B cell (primary cell): Measurements from ENCODE around the gene SUGCT. TPM values are rescaled to one million over a fixed set of nuclear protein-coding genes. Genes with fewer than 3 reads are reported as not detected.
"Not testable (repeated sequence)": the region's sequence is repeated elsewhere in the genome, so short reads cannot be mapped to it uniquely, and the experiment has no call there.

ENCODE experiments used
- ATAC-seq: fragments of 200-7000 bp; cut with Tn5 transposase; one replicate; pipeline ENCODE4 v1.10.0; 2021; ENCODE audit warnings: low read depth, mild to moderate bottlenecking, moderate number of reproducible peaks, moderate library complexity
- CTCF ChIA-PET: fragments of 350-600 bp; sonication (Branson Sonifier 250); formaldehyde crosslinking; loops from one replicate; lab custom pipeline; 2021; ENCODE audit warnings: antibody characterized with exemption, inconsistent platforms; lab: Charles Lee
- POLR2A ChIA-PET: fragments of 350-600 bp; sonication (Branson Sonifier 250); formaldehyde crosslinking; loops from one replicate; lab custom pipeline; 2021; ENCODE audit warnings: antibody characterized with exemption; lab: Charles Lee
- DNase-seq: peaks from one replicate; pipeline ENCODE4 v3.0.0; 2013
- H2AFZ ChIP-seq: 2 replicates; pipeline ENCODE4 v1.6.1; 2012; ENCODE audit warnings: mild to moderate bottlenecking, low read depth, low read length; ENCODE audit not compliant: insufficient read depth, poor library complexity, severe bottlenecking
- H3K27ac ChIP-seq, 2 donors: 1 replicate in 1 of 2; 2 replicates in 1 of 2; pipeline ENCODE4 v1.5.1; 2012 to 2013; ENCODE audit warnings: low read length in 2 of 2, mild to moderate bottlenecking in 2 of 2, moderate library complexity in 1 of 2
- H3K27me3 ChIP-seq, 4 experiments: fragments of 200-600 bp in 1 of 4; sonication (generic) in 1 of 4; replicated peaks in 1 of 4; 1 replicate in 2 of 4; 2 replicates in 2 of 4; pipeline versions ENCODE4 v1.6.1 to v1.7.0; 2013 to 2016; ENCODE audit warnings: low read length in 3 of 4, mild to moderate bottlenecking in 2 of 4, mixed read lengths in 1 of 4, moderate library complexity in 1 of 4; ENCODE audit not compliant: insufficient read depth in 4 of 4, control insufficient read depth in 3 of 4; ENCODE audit errors: control extremely low read depth in 1 of 4
- H3K36me3 ChIP-seq, 2 experiments: replicated peaks in 1 of 2; 1 replicate in 1 of 2; 2 replicates in 1 of 2; pipeline versions ENCODE4 v1.6.1 to v1.7.1; 2013; ENCODE audit warnings: low read length in 1 of 2; ENCODE audit not compliant: insufficient read depth in 2 of 2, control insufficient read depth in 1 of 2; ENCODE audit errors: control extremely low read depth in 1 of 2, extremely low read depth in 1 of 2
- H3K4me1 ChIP-seq, 2 donors: fragments of 200-600 bp in 1 of 2; sonication (generic) in 1 of 2; 1 replicate in 1 of 2; 2 replicates in 1 of 2; pipeline versions ENCODE4 v1.5.1 to v1.6.1; 2013 to 2017; ENCODE audit warnings: low read length in 2 of 2; ENCODE audit not compliant: control insufficient read depth in 2 of 2, insufficient read depth in 2 of 2
- H3K4me2 ChIP-seq: replicated peaks from 2 replicates; pipeline ENCODE3; 2012; ENCODE audit warnings: mild to moderate bottlenecking, low read depth, low read length; ENCODE audit not compliant: poor library complexity, severe bottlenecking
- H3K4me3 ChIP-seq, 5 experiments: fragments of 200-600 bp in 1 of 5; sonication (generic) in 1 of 5; 1 replicate in 3 of 5; 2 replicates in 2 of 5; pipeline versions ENCODE4 v1.5.1 to v1.7.0; 2011 to 2016; ENCODE audit warnings: low read length in 4 of 5, mild to moderate bottlenecking in 4 of 5, low read depth in 2 of 5, control low read depth in 1 of 5, moderate library complexity in 1 of 5; ENCODE audit not compliant: insufficient read depth in 1 of 5; ENCODE audit errors: control extremely low read depth in 1 of 5, extremely low read depth in 1 of 5
- H3K79me2 ChIP-seq: fragments of 200-600 bp; sonication (generic); one replicate; pipeline ENCODE4 v1.6.0; 2016; ENCODE audit warnings: low read length; ENCODE audit not compliant: control insufficient read depth, insufficient read depth
- H3K9ac ChIP-seq: fragments of 200-600 bp; sonication (generic); 2 replicates; pipeline ENCODE4 v1.6.1; 2017; ENCODE audit warnings: mild to moderate bottlenecking, low read length, moderate library complexity
- H3K9me3 ChIP-seq, 3 donors: one replicate each; pipeline versions ENCODE4 v1.6.1 to v1.7.1; 2013; ENCODE audit warnings: low read length in 2 of 3; ENCODE audit not compliant: control insufficient read depth in 2 of 3, insufficient read depth in 1 of 3; ENCODE audit errors: control extremely low read depth in 1 of 3
- H4K20me1 ChIP-seq: 2 replicates; pipeline ENCODE4 v1.6.0; 2012; ENCODE audit warnings: mild to moderate bottlenecking, low read length; ENCODE audit not compliant: insufficient read depth, control insufficient read depth, poor library complexity, severe bottlenecking
- H3K27ac Mint-ChIP-seq: one replicate; pipeline ENCODE4 v1.8.0; 2021; ENCODE audit warnings: mixed read lengths
- H3K27me3 Mint-ChIP-seq: one replicate; pipeline ENCODE4 v1.8.0; 2021; ENCODE audit warnings: mixed read lengths
- H3K4me1 Mint-ChIP-seq: one replicate; pipeline ENCODE4 v1.8.0; 2021; ENCODE audit warnings: mixed read lengths
- H3K4me3 Mint-ChIP-seq: one replicate; pipeline ENCODE4 v1.8.0; 2021; ENCODE audit warnings: mixed read lengths
- H3K9me3 Mint-ChIP-seq: one replicate; pipeline ENCODE4 v1.8.0; 2022; ENCODE audit warnings: mixed read lengths; ENCODE audit not compliant: insufficient read depth
- CTCF ChIP-seq: fragments of 200-600 bp; IDR thresholded peaks from one replicate; pipeline ENCODE4 v1.8.0; 2022; ENCODE audit warnings: antibody characterized with exemption, mild to moderate bottlenecking
- EZH2 ChIP-seq: IDR thresholded peaks from 2 replicates; pipeline ENCODE4 v1.6.1; 2012; ENCODE audit warnings: borderline replicate concordance, low read depth, mild to moderate bottlenecking, moderate library complexity, low read length; ENCODE audit not compliant: insufficient read depth, poor library complexity, severe bottlenecking
- WGBS: methylation state at CpG from one replicate; pipeline ENCODE4 v1.1.5; 2013; ENCODE audit warnings: missing lambda C conversion rate; ENCODE audit not compliant: insufficient coverage; 5-methylcytosine and 5-hydroxymethylcytosine counted together
- intact Hi-C: fragments of 100-400 bp; cut with micrococcal nuclease; formaldehyde crosslinking; loops from one replicate; pipeline ENCODE4 v1.10.0; 2022
- polyA plus RNA-seq: library from polyadenylated mRNA; depleted of rRNA; stranded (reverse); fragments of >200 nt; gene quantifications from 2 replicates; pipeline ENCODE4 v1.2.3, GENCODE V29; 2012
- total RNA-seq, 2 donors: library from RNA; stranded (reverse); fragments of 120-200 nt in 1 of 2; gene quantifications; 1 replicate in 1 of 2; 2 replicates in 1 of 2; pipeline versions ENCODE4 v1.2.3 to v1.2.4, GENCODE V29; 2013 to 2022

Gene SUGCT
- total and polyA plus RNA-seq, 2 donors (not counting 1 experiment from before 2014, with no cell fraction given) = 0.19 to 0.86 TPM

GRCh38 chr7:40138973-40139372 lies 4.2 kb downstream of the SUGCT start:
- ATAC-seq (no peak), DNase-seq (no peak)
- ChIA-PET POLR2A (no interaction called here), CTCF (no interaction called here)
- H3K9me3 ChIP-seq = no peaks in the 10 kb centered on the region
- no peak overlapping the region for H3K4me2 ChIP-seq
- no peaks in the 10 kb centered on the region for H4K20me1 ChIP-seq
- Mint-ChIP-seq H3K4me3 (no peak overlapping the region), H3K27me3 (peaks cover 13% of the 10 kb centered on the region), H3K4me1 (peaks cover 4% of the 10 kb centered on the region), H3K9me3 (no peaks in the 10 kb centered on the region), H3K27ac (no peak overlapping the region)
- intact Hi-C loops = loop anchor here (10.0 kb wide), 1 partner anchor 1234 kb away; the partner anchor contains the start of gene VPS41
- H3K79me2 ChIP-seq = peaks cover 4% of the 10 kb centered on the region
- no peaks in the 10 kb centered on the region for H3K36me3 ChIP-seq
- 94% methylated on average over 2 of the region's 5 CpGs for WGBS
- TF ChIP-seq CTCF = no peak
- no peak for TF ChIP-seq EZH2
- H2AFZ ChIP-seq = no peak overlapping the region
- peaks cover 4 to 6% of the 10 kb centered on the region in 2 donors for H3K4me1 ChIP-seq
- no peak overlapping the region for H3K4me3 ChIP-seq
- no peak overlapping the region for H3K27ac ChIP-seq
- H3K9ac ChIP-seq = no peak overlapping the region
- H3K27me3 ChIP-seq = peaks cover 0 to 3% (median 0%) of the 10 kb centered on the region in 4 experiments

DNA sequence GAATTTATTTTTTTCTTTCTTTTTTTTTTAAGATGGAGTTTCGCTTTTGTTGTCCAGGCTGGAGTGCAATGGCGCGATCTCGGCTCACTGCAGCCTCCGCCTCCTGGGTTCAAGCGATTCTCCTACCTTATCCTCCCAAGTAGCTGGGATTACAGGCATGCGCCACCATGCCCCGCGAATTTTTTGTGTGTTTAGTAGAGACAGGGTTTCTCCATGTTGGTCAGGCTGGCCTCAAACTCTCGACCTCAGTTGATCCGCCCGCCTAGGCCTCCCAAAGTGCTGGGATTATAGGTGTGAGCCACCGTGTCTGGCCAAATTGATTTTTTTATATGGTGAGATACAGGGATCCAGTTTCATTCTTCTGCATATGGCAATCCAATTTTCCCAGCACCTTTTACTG lies 5.1 kb downstream of the SUGCT start:
- H3K9ac ChIP-seq, DNase-seq, H3K9me3 ChIP-seq, POLR2A ChIA-PET, H2AFZ ChIP-seq, H3K9me3 Mint-ChIP-seq, H3K4me2 ChIP-seq, CTCF ChIA-PET, H3K4me3 Mint-ChIP-seq, H4K20me1 ChIP-seq, H3K4me3 ChIP-seq, H3K4me1 ChIP-seq, H3K27ac ChIP-seq, H3K27me3 ChIP-seq, H3K27ac Mint-ChIP-seq, H3K36me3 ChIP-seq, H3K4me1 Mint-ChIP-seq, ATAC-seq, H3K79me2 ChIP-seq: not testable (repeated sequence)
- intact Hi-C loops = loop anchor here (10.0 kb wide), 1 partner anchor 1235 kb away; the partner anchor contains the start of gene VPS41
- WGBS = 100% methylated on average over 4 of the region's 13 CpGs
- peaks cover 13% of the 10 kb centered on the region for H3K27me3 Mint-ChIP-seq

- H3K27me3 ChIP-seq, POLR2A ChIA-PET, ATAC-seq, H3K4me1 Mint-ChIP-seq, DNase-seq, H3K4me3 ChIP-seq, H3K36me3 ChIP-seq, H3K9ac ChIP-seq, H3K4me1 ChIP-seq, H3K27ac Mint-ChIP-seq, intact Hi-C loops, H2AFZ ChIP-seq, H3K9me3 ChIP-seq, H3K4me2 ChIP-seq, H3K4me3 Mint-ChIP-seq, CTCF ChIA-PET, H3K9me3 Mint-ChIP-seq, H4K20me1 ChIP-seq, H3K79me2 ChIP-seq, H3K27ac ChIP-seq: not testable (repeated sequence)
- 95% methylated on average over 3 of the region's 5 CpGs for WGBS
- peaks cover 13% of the 10 kb centered on the region for H3K27me3 Mint-ChIP-seq
Measured at GRCh38 chr7:40141916-40142315, 7.1 kb downstream of the SUGCT start.
